Activated CD4-positive, alpha-beta T cell treated with anti-CD3 and anti-CD28 coated beads, Interleukin-2, amount 50 U/mL, for 16 hours (primary cell): ENCODE results near the gene MIPOL1.
"Not testable (repeated sequence)": the region's sequence is repeated elsewhere in the genome, so short reads cannot be mapped to it uniquely, and the experiment has no call there.

Experiments used
- DNase-seq: peaks from one replicate; pipeline ENCODE4 v3.0.0-alpha.2; 2020

The MIPOL1 gene, protein sequence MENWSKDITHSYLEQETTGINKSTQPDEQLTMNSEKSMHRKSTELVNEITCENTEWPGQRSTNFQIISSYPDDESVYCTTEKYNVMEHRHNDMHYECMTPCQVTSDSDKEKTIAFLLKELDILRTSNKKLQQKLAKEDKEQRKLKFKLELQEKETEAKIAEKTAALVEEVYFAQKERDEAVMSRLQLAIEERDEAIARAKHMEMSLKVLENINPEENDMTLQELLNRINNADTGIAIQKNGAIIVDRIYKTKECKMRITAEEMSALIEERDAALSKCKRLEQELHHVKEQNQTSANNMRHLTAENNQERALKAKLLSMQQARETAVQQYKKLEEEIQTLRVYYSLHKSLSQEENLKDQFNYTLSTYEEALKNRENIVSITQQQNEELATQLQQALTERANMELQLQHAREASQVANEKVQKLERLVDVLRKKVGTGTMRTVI

DNA sequence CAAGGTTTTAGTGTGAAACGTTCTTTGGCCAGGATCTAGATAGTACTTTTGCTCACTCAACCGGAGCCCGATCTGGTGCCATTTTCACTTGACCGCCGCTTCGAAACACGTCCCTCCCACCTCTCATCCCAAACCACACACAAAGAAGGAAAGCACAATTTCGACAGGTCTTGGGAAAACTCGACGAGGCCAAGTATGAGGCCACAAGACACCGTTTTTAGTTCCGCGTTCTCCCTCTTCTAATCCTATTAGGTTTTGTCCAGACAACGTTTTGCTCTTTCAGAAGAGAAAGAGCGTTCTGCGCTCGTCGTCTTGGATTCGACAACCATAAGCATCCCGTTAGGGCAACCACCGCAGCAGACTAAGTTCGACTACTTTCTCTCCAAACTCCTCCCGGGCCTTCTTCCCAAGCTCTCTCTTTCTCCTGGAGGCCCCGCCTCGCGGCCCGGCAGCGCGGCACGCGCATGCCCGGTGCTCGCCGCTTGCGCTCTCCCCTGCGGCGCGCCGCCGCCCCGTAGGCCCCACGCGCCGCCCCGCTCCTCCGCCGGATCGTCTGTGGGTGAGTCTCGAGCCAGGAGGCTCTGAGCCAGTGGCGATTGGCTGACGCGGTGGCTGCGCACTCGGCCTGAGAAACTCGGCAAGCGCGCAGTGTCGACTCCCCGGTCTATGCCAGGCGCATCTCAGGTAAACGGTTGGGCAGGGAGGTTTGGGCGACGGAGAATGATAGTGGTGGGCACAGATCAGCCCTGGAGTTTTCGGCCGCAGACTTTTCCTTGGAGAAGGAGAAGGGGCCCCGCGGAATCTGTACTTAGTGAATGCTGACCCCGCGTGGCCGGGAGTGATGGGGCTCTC lies at the start of gene MIPOL1:
TSS of gene MIPOL1 (plus strand) at position 517 of the 852 bp plus-strand sequence. CDS start 49,952 bp downstream, outside the sequence.
- peak; percentile 6 for DNase-seq

DNA sequence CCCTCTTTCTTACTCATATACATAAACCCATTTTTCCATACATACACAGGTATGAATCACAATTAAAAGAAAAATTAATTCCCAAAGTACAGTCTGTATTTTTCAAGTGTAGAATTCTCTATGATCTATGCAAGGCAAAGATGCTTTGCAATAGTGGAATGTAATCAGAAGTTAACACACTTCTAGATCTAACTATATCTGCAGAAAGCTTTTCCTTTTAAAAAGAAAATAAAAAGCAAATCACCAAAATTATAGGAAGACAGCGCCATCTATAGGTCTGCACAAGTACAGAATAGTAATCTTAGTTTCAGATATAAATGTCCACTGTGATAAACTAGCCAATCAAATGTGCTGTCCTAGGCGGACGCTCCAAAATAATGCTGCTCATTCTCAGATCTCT lies 47.3 kb upstream of the MIPOL1 start:
- peak; percentile 18 for DNase-seq

DNA sequence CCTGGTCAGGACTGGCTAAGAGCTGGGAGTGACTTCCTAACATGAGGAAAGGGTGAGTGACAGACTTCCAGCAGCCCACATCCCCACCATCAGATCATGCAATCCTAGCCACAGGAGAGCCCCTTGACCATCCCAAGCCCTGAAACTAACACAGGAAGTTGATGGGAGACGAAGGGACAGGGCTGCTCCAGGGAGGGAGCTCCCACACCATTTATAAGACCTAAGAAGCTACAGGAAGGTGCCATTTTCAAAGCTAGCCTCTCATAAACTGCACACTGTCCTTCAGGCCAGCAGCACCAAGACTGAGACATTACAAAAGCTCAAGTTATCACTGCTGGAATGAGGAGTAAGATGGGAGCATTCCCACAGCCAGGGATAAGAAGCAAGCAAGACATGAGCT lies 44.7 kb upstream of the MIPOL1 start:
- DNase-seq, result no peak

DNA sequence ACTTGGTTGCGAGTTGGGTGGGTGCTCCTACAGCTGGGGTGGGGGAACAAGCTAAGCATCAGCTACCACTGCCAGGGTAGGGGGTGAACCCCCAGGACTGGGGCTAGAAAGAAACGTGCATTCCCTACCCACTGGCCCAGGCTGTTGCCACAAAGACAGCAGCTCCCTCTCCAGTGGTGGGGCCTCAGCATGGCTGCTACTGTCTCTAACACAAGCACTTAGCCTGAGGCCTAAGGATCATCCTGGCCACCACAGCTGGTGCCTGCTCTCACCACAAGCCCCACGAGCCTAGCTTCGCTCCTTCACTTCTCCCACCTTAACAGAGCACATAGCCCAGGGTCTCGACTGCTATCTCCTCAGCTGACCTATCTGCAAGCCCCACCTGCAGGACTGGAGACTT lies 44.3 kb upstream of the MIPOL1 start:
- no peak for DNase-seq

DNA sequence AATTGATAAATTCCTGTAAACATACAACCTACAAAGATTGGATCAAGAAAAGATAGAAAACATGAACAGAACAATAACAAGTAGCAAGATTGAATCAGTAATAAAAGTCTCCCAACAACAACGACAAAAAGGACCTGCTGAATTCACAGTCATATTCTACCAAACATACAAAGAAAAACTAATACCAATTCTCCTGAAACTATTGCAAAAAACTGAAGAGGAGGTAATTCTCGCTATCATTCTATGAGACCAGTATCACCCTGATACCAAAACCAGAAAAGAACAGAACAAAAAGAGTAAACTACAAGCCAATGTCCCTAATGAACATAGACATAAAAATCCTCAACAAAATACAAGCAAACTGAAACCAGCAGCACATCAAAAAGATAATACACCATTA lies 39.8 kb upstream of the MIPOL1 start:
- no peak for DNase-seq

DNA sequence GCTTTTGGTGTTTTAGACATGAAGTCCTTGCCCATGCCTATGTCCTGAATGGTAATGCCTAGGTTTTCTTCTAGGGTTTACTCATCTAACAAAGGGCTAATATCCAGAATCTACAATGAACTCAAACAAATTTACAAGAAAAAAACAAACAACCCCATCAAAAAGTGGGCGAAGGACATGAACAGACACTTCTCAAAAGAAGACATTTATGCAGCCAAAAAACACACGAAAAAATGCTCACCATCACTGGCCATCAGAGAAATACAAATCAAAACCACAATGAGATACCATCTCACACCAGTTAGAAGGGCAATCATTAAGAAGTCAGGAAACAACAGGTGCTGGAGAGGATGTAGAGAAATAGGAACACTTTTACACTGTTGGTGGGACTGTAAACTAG lies 35.4 kb upstream of the MIPOL1 start:
- not testable (repeated sequence) for DNase-seq

DNA sequence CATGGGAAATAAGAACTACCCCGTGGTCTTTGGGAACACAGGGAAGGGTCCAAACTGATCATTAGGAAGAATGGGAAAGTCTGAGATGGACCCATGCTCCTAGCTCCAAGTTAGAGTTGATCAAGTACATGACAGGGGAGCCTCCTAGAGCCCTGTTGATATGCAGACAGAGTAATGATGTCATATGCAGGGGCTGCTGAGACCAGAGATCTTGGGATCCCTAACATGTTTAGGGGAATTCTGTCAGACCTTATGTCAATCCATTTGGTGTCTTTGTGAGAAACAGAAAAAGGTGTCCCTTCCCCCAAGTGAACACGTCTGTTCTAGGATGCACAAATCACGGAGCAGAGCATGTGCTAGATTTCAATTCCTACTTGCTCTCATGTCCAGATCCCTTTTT lies 31.9 kb upstream of the MIPOL1 start:
- no peak for DNase-seq

DNA sequence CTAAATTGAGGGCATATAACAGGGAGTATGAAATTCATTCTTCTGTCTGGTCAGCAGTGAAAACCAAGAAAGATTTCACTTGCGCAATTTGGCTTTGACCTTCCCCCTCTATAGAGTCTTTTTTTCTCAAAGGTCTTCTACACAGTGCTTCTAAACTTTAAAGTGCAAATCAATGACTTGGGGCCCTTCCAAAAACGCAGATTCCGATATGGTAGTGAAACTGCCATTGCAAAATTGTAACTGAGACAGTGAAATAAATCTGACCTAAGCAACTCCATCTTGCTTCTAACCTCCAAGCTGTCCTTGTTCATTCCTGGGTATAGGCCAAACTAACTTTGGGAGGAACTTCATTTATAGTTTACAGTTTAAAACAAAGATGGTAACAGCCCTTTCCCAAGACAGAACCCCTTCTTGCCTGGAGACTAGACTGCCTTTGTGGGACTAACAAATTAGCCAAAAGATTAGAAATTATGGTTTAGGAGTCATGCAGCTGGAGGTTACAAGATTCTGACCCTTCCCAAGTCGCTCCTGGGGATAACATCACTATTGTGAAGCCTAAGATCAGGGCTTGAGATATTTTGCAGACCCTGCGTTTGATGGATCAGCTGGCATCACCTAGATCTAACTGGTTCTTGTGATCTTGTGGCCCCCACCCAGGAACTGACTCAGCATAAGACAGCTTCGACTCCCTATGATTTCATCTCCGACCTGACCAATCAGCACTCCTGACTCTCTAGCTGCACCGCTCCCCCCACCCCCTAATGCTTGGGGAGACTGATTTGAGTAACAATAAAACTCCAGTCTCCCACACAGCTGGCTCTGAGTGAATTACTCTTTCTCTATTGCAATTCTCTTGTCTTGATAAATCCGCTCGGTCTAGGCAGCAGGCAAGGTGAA lies 30.3 kb upstream of the MIPOL1 start:
- DNase-seq, result no peak

DNA sequence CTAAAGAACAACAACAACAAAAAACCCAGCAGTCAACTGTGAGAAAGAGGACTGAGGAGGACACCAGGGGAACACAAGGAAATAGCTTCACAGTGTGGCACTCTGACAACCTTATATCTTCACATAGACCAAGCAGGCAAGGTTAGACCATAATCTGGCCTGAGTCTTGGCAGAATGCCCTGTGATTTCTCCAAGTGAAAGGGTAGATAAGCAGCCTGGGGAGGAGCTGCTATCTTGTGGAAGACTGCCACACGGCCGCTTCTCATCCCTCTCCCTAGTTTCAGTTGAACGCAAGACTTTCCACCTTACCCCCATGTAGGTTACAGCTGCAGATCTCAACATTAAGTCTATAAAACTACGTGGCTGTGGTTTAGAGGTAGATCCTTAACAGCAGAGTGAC lies 29.0 kb upstream of the MIPOL1 start:
- no peak for DNase-seq

DNA sequence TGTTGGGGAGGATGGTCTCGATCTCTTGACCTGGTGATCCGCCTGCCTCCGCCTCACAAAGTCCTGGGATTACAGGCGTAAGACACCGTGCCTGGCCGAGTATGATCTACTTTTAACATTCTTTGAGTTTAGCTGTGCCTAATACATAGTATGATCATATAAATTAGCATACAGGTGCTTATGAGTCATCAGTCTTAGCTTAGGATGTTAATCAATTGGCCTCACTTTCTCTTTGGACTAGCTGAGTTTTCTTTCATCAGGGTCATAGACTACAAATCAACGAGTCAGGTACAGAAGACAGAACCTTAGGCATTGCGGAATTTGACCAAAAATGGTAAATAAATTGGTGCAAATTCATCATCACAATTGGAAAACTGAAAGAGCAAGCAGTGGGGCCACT lies 27.5 kb upstream of the MIPOL1 start:
- no peak for DNase-seq

DNA sequence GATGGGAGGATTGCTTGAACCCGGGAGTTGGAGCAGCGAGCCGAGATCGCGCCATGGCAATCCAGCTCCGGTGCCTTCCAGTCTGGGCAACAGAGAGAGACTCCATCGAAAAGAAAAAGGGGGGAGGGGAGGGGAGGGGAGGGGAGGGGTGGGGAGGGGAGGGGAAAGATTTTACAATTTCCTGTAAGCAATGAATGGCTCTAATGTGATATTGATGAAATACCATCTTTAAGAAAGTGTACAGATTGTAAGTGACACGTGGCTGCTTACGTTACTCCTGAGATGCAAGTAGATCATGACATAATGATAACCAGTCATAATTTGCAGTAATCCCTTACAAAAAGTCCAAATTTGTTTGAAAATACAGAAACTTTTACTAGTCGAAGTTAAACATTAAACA lies 26.7 kb upstream of the MIPOL1 start:
- DNase-seq, result no peak

DNA sequence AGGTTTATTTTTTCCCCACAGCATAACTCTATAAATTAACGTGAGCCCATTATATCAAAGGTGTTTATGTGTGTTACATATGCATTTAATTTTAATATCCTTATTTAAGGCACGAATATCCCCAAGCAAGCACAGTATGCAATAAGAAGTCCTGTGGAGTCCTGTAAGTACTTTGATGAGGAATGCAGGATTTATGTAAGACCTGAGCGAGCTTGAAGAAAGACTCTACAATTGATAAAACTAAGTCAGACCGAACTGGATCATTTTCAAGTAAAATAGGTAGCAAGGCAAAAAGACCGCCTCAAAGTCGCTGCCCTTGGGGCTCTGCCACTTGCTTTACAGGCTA lies 26.1 kb upstream of the MIPOL1 start:
- no peak for DNase-seq

DNA sequence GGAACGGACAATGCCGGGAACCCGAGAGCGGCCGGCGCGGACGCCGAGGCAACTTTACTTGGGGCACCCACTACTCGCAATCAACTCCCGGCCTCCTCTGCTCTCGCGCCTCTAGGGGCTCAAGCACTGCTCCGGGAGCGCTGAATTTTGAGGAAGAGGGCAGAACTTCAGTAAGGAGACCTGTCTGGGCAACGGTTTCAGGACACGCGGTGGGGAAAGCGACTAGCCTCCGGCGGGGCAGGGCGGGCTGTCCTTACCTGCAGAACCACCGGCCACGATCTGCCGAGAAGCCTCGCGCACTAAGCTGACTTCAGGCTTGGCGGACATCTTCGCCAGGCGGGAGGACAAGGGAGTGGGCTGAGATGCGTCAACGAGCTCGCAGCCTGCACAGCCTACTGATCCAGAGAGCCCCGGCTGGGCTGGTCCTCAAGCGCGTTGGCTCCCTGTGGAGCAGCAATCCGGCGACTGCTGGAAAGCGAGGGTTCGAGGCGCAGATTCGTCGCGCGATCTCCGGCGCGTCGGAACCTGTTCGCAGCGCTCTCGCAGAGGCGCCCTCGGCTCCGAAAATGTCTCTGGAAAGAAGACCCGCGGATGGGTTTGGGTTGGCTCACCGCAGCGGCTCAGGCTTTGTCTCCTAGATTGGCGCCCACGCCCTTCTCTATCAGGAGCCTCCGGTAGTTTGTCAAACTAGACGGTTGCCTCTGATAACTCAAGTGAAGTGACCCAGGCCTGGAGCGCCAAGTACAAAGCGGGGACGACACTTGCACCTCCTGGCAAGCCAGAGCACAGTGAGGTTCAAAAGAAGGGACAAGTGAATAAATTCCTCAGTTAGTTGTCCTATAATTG lies 25.5 kb upstream of the MIPOL1 start, which contains the start of gene SLC25A21:
TSS of gene SLC25A21 (minus strand) at position 583 of the 846 bp plus-strand sequence.
- no peak for DNase-seq

DNA sequence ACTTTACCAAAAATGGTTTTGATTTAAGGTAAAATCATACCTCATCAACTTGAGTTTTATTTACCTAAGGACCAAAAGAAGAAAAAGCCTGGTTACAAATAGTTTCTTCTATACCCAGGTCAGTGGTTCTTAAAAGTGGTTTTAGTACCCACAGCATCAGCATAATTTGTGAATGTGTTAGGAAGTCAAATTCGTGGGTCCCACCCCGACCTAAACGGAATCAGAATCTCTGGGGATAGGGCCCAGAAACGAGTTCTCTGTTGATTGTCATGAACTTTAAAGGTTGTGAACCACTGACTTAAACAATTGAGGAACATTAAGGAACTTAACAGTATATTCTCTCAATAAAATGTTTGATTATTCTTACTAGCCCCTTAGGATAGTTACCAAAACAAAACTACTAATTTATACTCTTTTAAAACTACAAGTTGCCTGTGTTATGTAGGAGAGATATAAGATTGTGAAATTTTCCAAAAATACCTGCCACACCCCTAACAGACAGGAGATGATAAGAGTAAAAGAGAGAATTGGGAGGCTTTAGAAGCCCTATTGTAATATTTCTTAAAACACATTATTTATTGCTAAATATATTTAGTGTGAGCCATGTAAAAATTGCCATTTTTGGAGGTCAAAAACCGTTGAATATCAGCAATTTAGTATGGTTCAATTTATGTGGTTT lies 24.7 kb upstream of the MIPOL1 start:
- DNase-seq, result no peak

DNA sequence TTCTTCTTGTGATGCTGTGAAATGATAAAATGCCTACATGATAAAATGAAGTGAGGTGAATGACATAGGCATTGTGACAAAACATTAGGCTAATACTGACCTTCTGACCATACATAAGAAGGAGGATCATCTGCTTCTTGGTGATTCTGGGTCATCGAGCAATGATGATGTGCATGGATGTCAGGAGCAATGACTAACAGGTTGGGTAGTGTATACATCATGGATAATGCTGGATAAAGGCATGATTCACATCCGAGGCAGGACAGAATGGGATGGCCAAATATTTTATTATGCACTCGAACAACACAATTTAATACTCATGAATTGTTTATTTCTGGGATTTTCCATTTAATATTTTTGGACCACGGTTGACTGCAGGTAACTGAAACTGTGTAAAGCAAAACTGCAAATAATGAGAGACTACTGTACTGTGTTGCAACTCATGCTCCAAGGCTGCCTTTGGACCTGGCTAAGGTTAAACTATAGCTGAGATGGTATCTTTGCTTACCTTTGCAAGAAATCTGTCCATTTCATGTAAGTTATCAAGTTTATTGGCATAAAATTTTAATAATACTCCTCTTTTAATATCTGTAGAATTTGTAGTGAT lies 17.7 kb upstream of the MIPOL1 start:
- DNase-seq, result no peak

DNA sequence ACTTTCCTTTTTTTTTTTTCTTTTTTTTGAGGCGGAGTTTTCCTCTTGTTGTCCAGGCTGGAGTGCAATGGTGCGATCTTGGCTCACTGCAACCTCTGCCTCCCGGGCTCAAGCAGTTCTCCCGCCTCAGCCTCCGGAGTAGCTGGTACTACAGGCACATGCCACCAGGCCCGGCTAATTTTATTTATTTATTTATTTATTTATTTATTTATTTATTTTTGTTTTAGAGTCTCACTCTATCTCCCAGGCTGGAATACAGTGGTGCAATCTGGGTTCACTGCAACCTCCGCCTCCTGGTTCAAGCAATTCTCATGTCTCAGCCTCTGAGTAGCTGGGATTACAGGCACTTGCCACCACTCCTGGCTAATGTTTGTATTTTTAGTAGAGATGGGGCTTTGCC lies 16.9 kb upstream of the MIPOL1 start:
- not testable (repeated sequence) for DNase-seq

DNA sequence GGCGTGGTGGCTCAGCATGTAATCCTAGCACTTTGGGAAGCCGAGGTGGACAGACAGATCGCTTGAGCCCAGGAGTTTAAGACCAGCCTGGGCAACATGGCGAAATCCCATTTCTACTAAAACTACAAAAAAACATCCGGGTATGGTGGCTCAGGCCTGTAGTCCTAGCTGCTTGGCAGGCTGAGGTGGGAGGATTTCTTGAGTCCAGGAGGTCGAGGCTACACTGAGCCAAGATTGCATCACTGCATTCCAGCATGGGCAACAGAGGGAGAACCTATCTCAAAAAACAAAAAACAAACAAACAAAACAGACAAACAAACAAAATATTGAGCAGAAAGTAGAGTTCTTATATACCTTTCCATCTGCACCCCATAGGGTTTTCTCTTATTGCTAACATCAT lies 16.3 kb upstream of the MIPOL1 start:
- no peak for DNase-seq

DNA sequence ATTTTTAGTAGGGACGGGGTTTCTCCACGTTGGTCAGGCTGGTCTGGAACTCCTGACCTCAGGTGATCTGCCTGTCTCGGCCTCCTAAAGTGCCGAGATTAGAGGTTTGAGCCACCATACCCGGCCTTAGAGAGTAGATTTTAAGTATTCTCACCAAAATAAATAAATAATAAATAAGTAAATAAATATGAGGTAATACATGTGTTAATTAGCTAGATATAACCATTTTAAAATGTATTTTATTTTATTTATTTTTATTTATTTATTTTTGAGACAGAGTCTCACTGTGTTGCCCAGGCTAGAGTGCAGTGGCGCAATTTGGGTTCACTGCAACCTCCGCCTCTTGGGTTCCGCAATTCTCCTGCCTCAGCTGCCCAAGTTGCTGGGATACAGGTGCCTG lies 13.2 kb upstream of the MIPOL1 start:
- DNase-seq, result not testable (repeated sequence)

DNA sequence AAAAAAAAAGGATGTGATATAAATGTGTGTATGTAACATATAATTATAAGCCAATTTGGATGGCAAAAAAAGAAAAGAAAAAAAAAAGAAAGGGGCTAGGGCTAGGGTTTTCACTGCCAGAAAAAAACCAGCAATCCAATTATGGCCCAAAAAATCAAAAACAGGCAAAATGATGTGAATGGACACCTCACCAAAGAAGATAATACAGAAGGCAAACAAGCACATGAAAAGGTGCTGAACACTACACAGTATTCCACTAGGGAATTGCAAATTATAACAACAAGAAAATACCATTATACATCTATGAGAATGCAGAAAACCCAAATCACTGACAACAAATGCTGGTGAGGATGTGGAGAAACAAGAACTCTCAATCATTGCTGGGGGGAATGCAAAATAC lies 12.1 kb upstream of the MIPOL1 start:
- DNase-seq, result no peak

DNA sequence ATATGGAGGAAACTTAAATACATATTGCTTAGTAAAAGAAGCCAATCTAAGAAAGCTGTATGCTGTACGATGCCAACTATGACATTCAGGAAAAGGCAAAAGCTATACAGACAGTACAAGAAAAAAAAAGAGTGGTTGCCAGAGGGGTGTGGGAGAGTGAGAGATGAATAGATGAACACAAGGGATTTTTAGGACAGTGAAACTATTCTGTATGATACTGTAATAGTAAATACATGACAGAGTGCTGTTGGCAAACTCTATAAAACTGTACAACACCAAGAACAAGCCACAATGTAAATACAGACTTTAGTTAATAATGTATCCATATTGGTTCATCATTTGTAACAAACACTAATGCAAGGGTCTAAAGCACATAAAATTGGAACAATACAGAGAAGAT lies 10.9 kb upstream of the MIPOL1 start:
- DNase-seq, result no peak

DNA sequence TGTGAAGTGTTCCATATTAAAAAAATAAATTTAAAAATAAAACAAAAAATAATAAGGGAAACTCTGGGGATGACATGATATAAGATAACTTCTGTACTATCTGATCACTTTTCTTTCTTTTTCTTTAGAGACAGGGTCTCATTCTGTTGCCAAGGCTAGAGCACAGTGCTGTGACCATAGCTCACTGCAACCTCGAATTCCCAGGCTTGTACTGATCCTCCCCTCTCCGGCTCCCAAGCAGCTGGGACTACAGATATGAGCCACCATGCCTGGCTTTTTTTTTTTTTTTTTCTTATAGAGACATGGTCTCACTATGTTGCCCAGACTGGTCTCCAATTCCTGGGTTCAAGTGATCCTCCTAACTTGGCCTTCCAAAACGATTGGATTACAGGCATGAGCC lies 10.4 kb upstream of the MIPOL1 start:
- DNase-seq, result no peak
